SK-N-SH (cell line): ENCODE data around the gene ITGA4. TPM values are rescaled to one million over a fixed set of nuclear protein-coding genes. Genes with fewer than 3 reads are reported as not detected.

Source experiments
- CTCF ChIA-PET: fragments of 300-600, 350-600 bp; formaldehyde crosslinking; extraction: SDS; loops from one replicate; lab custom pipeline; 2021; lab: Yijun Ruan, JAX
- POLR2A ChIA-PET: fragments of 350-600 bp; sonication (Branson Sonifier 250); formaldehyde crosslinking; extraction: SDS; loops from one replicate; lab custom pipeline; 2020; ENCODE audit warnings: antibody characterized with exemption, inconsistent platforms; lab: Yijun Ruan, JAX
- DNase-seq: peaks from one replicate; pipeline ENCODE4 v3.0.0; 2012
- H2AFZ ChIP-seq: fragments of 200-600 bp; sonication (generic); 2 replicates; pipeline ENCODE4 v1.8.1; 2016; ENCODE audit warnings: antibody characterized with exemption, mild to moderate bottlenecking, low read depth
- H3F3A ChIP-seq: fragments of 200-600 bp; sonication (generic); replicated peaks from 2 replicates; pipeline ENCODE3; 2016; ENCODE audit warnings: antibody characterized with exemption, mild to moderate bottlenecking; ENCODE audit not compliant: insufficient read depth
- H3K27ac ChIP-seq, 2 experiments: fragments of 200-500 bp in 1 of 2; fragments of 200-600 bp in 1 of 2; sonication (Bioruptor generic) in 1 of 2; sonication (generic), shearing (Covaris generic) in 1 of 2; 2 replicates each; pipeline versions ENCODE4 v1.5.1 to v1.6.1; 2014 to 2016; ENCODE audit warnings: low read depth in 2 of 2, inconsistent platforms in 1 of 2, low read length in 1 of 2, mild to moderate bottlenecking in 1 of 2, mixed read lengths in 1 of 2
- H3K27me3 ChIP-seq: fragments of 200-600 bp; sonication (generic), shearing (Covaris generic); 2 replicates; pipeline ENCODE4 v1.6.1; 2016; ENCODE audit warnings: mixed run types; ENCODE audit not compliant: insufficient read depth
- H3K36me3 ChIP-seq, 2 experiments: fragments of 200-500 bp in 1 of 2; fragments of 200-600 bp in 1 of 2; sonication (Bioruptor generic) in 1 of 2; sonication (generic) in 1 of 2; replicated peaks in 1 of 2; 2 replicates each; pipeline versions ENCODE3 to v1.5.1; 2014 to 2016; ENCODE audit warnings: low read length in 1 of 2, mild to moderate bottlenecking in 1 of 2; ENCODE audit not compliant: insufficient read depth in 2 of 2, control insufficient read depth in 1 of 2
- H3K4me1 ChIP-seq, 2 experiments: fragments of 200-500 bp in 1 of 2; fragments of 200-600 bp in 1 of 2; sonication (Bioruptor generic) in 1 of 2; sonication (generic), shearing (Covaris generic) in 1 of 2; 2 replicates each; pipeline versions ENCODE4 v1.5.1 to v1.6.1; 2014 to 2016; ENCODE audit warnings: low read depth in 1 of 2, low read length in 1 of 2, mixed run types in 1 of 2; ENCODE audit not compliant: insufficient read depth in 2 of 2, control insufficient read depth in 1 of 2
- H3K4me2 ChIP-seq: fragments of 200-600 bp; sonication (generic), shearing (Covaris generic); 2 replicates; pipeline ENCODE4 v1.6.1; 2017; ENCODE audit warnings: mixed run types
- H3K4me3 ChIP-seq, 2 experiments: fragments of 200-500 bp in 1 of 2; fragments of 200-600 bp in 1 of 2; sonication (Bioruptor generic) in 1 of 2; sonication (generic), shearing (Covaris generic) in 1 of 2; 2 replicates each; pipeline versions ENCODE4 v1.5.1 to v1.8.1; 2014 to 2016; ENCODE audit warnings: low read depth in 2 of 2, inconsistent platforms in 1 of 2, low read length in 1 of 2, mild to moderate bottlenecking in 1 of 2, mixed read lengths in 1 of 2, moderate library complexity in 1 of 2
- H3K79me2 ChIP-seq: fragments of 200-600 bp; sonication (generic); 2 replicates; pipeline ENCODE4 v1.8.1; 2017; ENCODE audit warnings: mild to moderate bottlenecking; ENCODE audit not compliant: insufficient read depth
- H3K9ac ChIP-seq: fragments of 200-600 bp; sonication (generic); 2 replicates; pipeline ENCODE4 v1.6.1; 2017; ENCODE audit warnings: mixed run types
- H3K9me2 ChIP-seq: fragments of 200-600 bp; sonication (generic); 2 replicates; pipeline ENCODE4 v1.6.1; 2017; ENCODE audit warnings: mixed run types
- H3K9me3 ChIP-seq: fragments of 200-600 bp; sonication (generic); 2 replicates; pipeline ENCODE4 v1.6.1; 2017; ENCODE audit warnings: mixed run types, mild to moderate bottlenecking, moderate library complexity
- H4K20me1 ChIP-seq: fragments of 200-600 bp; sonication (generic); 2 replicates; pipeline ENCODE4 v1.6.1; 2017; ENCODE audit warnings: mild to moderate bottlenecking, mixed run types; ENCODE audit not compliant: insufficient read depth
- ELF1 ChIP-seq: IDR thresholded peaks from 2 replicates; pipeline ENCODE4 v1.4.0; 2012
- EP300 ChIP-seq, 2 experiments: IDR thresholded peaks; 2 replicates each; pipeline versions ENCODE4 v1.4.0 to v1.6.1; 2012; ENCODE audit warnings: borderline replicate concordance in 1 of 2, low read depth in 1 of 2, low read length in 1 of 2
- EZH2phosphoT487 ChIP-seq: fragments of 200-600 bp; sonication (generic); IDR thresholded peaks from 2 replicates; pipeline ENCODE4 v1.6.1; 2017; ENCODE audit warnings: low read depth, mixed run types, mild to moderate bottlenecking, antibody characterized with exemption, moderate library complexity, borderline replicate concordance
- FOXJ3 ChIP-seq: sonication (generic); formaldehyde crosslinking; IDR thresholded peaks from 2 replicates; pipeline ENCODE4 v1.5.1; 2020; ENCODE audit warnings: mild to moderate bottlenecking, missing genetic modification reagents
- GABPA ChIP-seq: IDR thresholded peaks from 2 replicates; pipeline ENCODE4 v1.4.0; 2012; ENCODE audit warnings: low read depth, mild to moderate bottlenecking
- GATA2 ChIP-seq: sonication (generic); formaldehyde crosslinking; IDR thresholded peaks from 2 replicates; pipeline ENCODE4 v1.5.0; 2020; ENCODE audit warnings: mild to moderate bottlenecking, missing genetic modification reagents
- MEF2A ChIP-seq: IDR thresholded peaks from 2 replicates; pipeline ENCODE4 v1.4.0; 2012; ENCODE audit warnings: low read depth, borderline replicate concordance
- NFIC ChIP-seq: IDR thresholded peaks from 2 replicates; pipeline ENCODE4 v1.4.0; 2012; ENCODE audit warnings: borderline replicate concordance
- RAD21 ChIP-seq: IDR thresholded peaks from 2 replicates; pipeline ENCODE4 v1.6.1; 2012; ENCODE audit warnings: mild to moderate bottlenecking, low read length
- RFX5 ChIP-seq: IDR thresholded peaks from 2 replicates; pipeline ENCODE4 v1.6.1; 2012; ENCODE audit warnings: mild to moderate bottlenecking, improper control_type of control experiment, low read length
- RXRA ChIP-seq: IDR thresholded peaks from 2 replicates; pipeline ENCODE4 v1.4.0; 2012; ENCODE audit warnings: low read depth, mild to moderate bottlenecking, borderline replicate concordance
- SIN3A ChIP-seq: IDR thresholded peaks from 2 replicates; pipeline ENCODE4 v1.6.1; 2012; ENCODE audit warnings: low read depth, mild to moderate bottlenecking, low read length, moderate library complexity, borderline replicate concordance
- WGBS: methylation state at CpG from one replicate; pipeline ENCODE4 v1.1.6; 2017; ENCODE audit warnings: low lambda C conversion rate; 5-methylcytosine and 5-hydroxymethylcytosine counted together
- polyA plus RNA-seq, 3 experiments: library from polyadenylated mRNA; depleted of rRNA; stranded (reverse); fragments of >200 nt; gene quantifications; 2 replicates each; pipeline ENCODE4 v1.2.3, GENCODE V29; 2012
- TF ChIP-seq, protein P1 (sequence below): fragments of 200-600 bp; sonication (generic); IDR thresholded peaks from 2 replicates; pipeline ENCODE4 v1.6.1; 2017; ENCODE audit warnings: antibody characterized with exemption, mild to moderate bottlenecking, moderate library complexity
- TF ChIP-seq, protein P2 (sequence below): IDR thresholded peaks from 2 replicates; pipeline ENCODE4 v1.4.0; 2012; ENCODE audit warnings: low read depth
- TF ChIP-seq, protein P3 (sequence below): IDR thresholded peaks from 2 replicates; pipeline ENCODE4 v1.6.1; 2012; ENCODE audit warnings: mild to moderate bottlenecking, low read depth, low read length, moderate library complexity

The ITGA4 gene
- polyA plus RNA-seq, 1 of the 3 experiments (the other 2 are of a cell fraction), result 10.5 TPM

DNA sequence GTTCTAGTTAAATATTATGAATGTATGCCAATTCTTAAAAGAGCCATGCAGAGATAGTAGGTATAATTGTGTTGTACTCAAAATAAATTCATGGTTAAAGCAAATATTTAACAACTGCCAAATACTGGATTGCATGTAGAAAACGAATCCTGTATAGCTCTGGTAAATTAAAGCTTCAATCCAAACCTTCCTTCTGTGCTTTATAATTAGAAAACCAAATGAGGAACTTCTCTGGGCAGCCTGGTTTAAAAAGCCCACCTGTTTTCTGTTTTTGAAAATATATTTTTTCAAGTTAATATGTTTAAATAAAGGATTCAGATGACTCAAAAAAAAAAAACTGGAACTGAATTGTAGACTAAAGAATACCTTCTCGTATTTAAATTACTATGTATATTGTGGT is 48.3 kb upstream of the ITGA4 start:
- Histone ChIP-seq H3K27ac (no peak overlapping the region), H3K27me3 (no peaks in the 10 kb centered on the region), H3K4me3 (no peak overlapping the region), H3K9ac (no peak overlapping the region), H3K79me2 (no peaks in the 10 kb centered on the region), H3K4me1 (peaks cover 0 to 4% of the 10 kb centered on the region in 2 experiments; a peak in 2 of 4 replicates), H3K4me2 (no peak overlapping the region), H3K36me3 (no peaks in the 10 kb centered on the region), H3K9me2 (no peaks in the 10 kb centered on the region), H3K9me3 (no peaks in the 10 kb centered on the region), H4K20me1 (no peaks in the 10 kb centered on the region), H3F3A (no peaks in the 10 kb centered on the region), H2AFZ (no peak overlapping the region)
- CTCF ChIA-PET, result no interaction called here
- TF ChIP-seq GATA2 (CRISPR knock-in tag) (no peak), EZH2phosphoT487 (no peak), GABPA (no peak), FOXJ3 (CRISPR knock-in tag) (no peak), RXRA (no peak), NFIC (no peak), ELF1 (no peak)
- TF ChIP-seq, protein P1, sequence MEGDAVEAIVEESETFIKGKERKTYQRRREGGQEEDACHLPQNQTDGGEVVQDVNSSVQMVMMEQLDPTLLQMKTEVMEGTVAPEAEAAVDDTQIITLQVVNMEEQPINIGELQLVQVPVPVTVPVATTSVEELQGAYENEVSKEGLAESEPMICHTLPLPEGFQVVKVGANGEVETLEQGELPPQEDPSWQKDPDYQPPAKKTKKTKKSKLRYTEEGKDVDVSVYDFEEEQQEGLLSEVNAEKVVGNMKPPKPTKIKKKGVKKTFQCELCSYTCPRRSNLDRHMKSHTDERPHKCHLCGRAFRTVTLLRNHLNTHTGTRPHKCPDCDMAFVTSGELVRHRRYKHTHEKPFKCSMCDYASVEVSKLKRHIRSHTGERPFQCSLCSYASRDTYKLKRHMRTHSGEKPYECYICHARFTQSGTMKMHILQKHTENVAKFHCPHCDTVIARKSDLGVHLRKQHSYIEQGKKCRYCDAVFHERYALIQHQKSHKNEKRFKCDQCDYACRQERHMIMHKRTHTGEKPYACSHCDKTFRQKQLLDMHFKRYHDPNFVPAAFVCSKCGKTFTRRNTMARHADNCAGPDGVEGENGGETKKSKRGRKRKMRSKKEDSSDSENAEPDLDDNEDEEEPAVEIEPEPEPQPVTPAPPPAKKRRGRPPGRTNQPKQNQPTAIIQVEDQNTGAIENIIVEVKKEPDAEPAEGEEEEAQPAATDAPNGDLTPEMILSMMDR, result no peak
- TF ChIP-seq, protein P2, sequence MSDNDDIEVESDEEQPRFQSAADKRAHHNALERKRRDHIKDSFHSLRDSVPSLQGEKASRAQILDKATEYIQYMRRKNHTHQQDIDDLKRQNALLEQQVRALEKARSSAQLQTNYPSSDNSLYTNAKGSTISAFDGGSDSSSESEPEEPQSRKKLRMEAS, result no peak
- TF ChIP-seq, protein P3, sequence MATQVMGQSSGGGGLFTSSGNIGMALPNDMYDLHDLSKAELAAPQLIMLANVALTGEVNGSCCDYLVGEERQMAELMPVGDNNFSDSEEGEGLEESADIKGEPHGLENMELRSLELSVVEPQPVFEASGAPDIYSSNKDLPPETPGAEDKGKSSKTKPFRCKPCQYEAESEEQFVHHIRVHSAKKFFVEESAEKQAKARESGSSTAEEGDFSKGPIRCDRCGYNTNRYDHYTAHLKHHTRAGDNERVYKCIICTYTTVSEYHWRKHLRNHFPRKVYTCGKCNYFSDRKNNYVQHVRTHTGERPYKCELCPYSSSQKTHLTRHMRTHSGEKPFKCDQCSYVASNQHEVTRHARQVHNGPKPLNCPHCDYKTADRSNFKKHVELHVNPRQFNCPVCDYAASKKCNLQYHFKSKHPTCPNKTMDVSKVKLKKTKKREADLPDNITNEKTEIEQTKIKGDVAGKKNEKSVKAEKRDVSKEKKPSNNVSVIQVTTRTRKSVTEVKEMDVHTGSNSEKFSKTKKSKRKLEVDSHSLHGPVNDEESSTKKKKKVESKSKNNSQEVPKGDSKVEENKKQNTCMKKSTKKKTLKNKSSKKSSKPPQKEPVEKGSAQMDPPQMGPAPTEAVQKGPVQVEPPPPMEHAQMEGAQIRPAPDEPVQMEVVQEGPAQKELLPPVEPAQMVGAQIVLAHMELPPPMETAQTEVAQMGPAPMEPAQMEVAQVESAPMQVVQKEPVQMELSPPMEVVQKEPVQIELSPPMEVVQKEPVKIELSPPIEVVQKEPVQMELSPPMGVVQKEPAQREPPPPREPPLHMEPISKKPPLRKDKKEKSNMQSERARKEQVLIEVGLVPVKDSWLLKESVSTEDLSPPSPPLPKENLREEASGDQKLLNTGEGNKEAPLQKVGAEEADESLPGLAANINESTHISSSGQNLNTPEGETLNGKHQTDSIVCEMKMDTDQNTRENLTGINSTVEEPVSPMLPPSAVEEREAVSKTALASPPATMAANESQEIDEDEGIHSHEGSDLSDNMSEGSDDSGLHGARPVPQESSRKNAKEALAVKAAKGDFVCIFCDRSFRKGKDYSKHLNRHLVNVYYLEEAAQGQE, result no peak
- 47% methylated on average over 2 of the region's 2 CpGs for WGBS
- POLR2A ChIA-PET, result no interaction called here
- DNase-seq, result no peak

DNA sequence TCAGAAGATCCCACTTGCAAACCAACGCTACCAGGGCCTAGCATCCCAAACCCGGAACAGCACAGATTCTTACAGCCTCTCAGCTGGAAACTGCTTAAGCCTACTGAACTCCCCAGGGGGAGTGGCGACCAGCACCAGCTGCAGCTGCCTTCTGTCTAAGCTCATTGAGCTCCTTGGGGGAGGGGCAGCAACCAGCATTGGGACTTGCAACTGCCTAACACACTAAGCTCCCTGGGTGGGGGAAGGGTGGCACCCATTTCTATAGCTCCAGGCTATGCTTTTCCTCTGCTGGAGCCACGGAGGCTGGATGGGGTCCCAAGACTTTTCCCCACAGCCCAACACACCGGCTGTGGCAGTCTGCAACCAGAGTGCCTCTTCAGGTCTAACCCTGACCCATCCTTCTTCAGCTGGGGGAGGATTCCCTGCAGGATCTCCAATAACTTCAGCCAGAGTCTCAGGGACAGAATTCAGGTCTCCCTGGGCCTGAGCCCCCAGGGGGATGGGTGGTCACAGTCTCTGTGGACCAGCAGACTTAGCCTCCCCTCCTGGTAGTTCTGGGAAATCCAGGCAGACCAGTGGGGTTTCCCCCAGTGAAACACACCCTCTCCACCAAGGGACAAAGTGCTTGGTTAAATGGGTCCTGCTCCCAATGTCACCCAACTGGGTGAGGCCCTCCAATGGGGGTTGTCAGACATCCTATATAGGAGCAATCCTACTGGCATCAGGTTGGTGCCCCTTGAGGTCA is 45.9 kb upstream of the ITGA4 start:
- Histone ChIP-seq H3K4me2 (no peak overlapping the region), H3K9ac (no peak overlapping the region), H3K9me2 (no peaks in the 10 kb centered on the region), H3K4me1 (peaks cover 0 to 4% of the 10 kb centered on the region in 2 experiments; a peak in 2 of 4 replicates), H3K36me3 (no peaks in the 10 kb centered on the region), H3K27me3 (no peaks in the 10 kb centered on the region), H3K9me3 (no peaks in the 10 kb centered on the region), H3K79me2 (no peaks in the 10 kb centered on the region), H3F3A (no peaks in the 10 kb centered on the region), H3K27ac (no peak overlapping the region), H4K20me1 (no peaks in the 10 kb centered on the region), H3K4me3 (no peak overlapping the region), H2AFZ (no peak overlapping the region)
- CTCF ChIA-PET, result no interaction called here
- no peak for DNase-seq
- POLR2A ChIA-PET, result no interaction called here
- WGBS, result no CpG with 5 or more reads among the region's 5 CpGs
- TF ChIP-seq ELF1 (no peak), MEF2A (no peak), RXRA (no peak), RFX5 (no peak), EP300 (IDR thresholded peaks at IDR 0.05; ENCODE audit: borderline replicate concordance in 1 of 2, low read depth in 1 of 2, low read length in 1 of 2) (no peak), SIN3A (no peak), RAD21 (no peak)
- TF ChIP-seq, protein P3, result no peak
